Stimulated activated CD8-positive, alpha-beta memory T cell treated with anti-CD3 and anti-CD28 coated beads, Interleukin-12 subunit alpha, Interleukin-12 subunit beta, amount 100 ng/mL, for 24 hours (primary cell): ENCODE results near the gene ITSN1.

Experiments
- DNase-seq: peaks from one replicate; pipeline ENCODE4 v3.0.0-alpha.2; 2020; ENCODE audit errors: extremely low read depth

ITSN1 gene

GRCh38 chr21:33680870-33681269 lies 38.6 kb downstream of the ITSN1 start:
- no peak for DNase-seq

GRCh38 chr21:33682992-33683627 lies 40.8 kb downstream of the ITSN1 start:
- no peak for DNase-seq

GRCh38 chr21:33684068-33684467 lies 41.8 kb downstream of the ITSN1 start:
- DNase-seq: no peak

GRCh38 chr21:33684923-33685560 lies 42.7 kb downstream of the ITSN1 start:
- no peak for DNase-seq

- no peak for DNase-seq
Measured at GRCh38 chr21:33685613-33686197, 43.4 kb downstream of the ITSN1 start.

- DNase-seq: no peak
Measured at GRCh38 chr21:33686386-33686785, 44.1 kb downstream of the ITSN1 start.

- no peak for DNase-seq
Measured at GRCh38 chr21:33687634-33688033, 45.3 kb downstream of the ITSN1 start.

GRCh38 chr21:33688353-33688752 lies 46.1 kb downstream of the ITSN1 start:
- no peak for DNase-seq

GRCh38 chr21:33690874-33691273 lies 48.6 kb downstream of the ITSN1 start:
- no peak for DNase-seq

- DNase-seq: no peak
Measured at GRCh38 chr21:33691945-33692603, 49.8 kb downstream of the ITSN1 start.

- DNase-seq: no peak
Measured at GRCh38 chr21:33695813-33696212, 53.5 kb downstream of the ITSN1 start.

GRCh38 chr21:33696465-33696864 lies 54.2 kb downstream of the ITSN1 start:
- DNase-seq: no peak

- no peak for DNase-seq
Measured at GRCh38 chr21:33698087-33698860, 56.0 kb downstream of the ITSN1 start.

GRCh38 chr21:33699277-33699676 lies 57.0 kb downstream of the ITSN1 start:
- DNase-seq: no peak

- DNase-seq: no peak
Measured at GRCh38 chr21:33700491-33700890, 58.2 kb downstream of the ITSN1 start.

GRCh38 chr21:33703750-33704606 lies 61.7 kb downstream of the ITSN1 start:
- no peak for DNase-seq

GRCh38 chr21:33707846-33708245 lies 65.5 kb downstream of the ITSN1 start:
- no peak for DNase-seq

- no peak for DNase-seq
Measured at GRCh38 chr21:33708874-33709273, 66.6 kb downstream of the ITSN1 start.

GRCh38 chr21:33712022-33712803 lies 69.9 kb downstream of the ITSN1 start:
- DNase-seq: no peak

GRCh38 chr21:33721081-33721480 lies 78.8 kb downstream of the ITSN1 start:
- DNase-seq: no peak
